ENCODE measurements around the gene ADH5. TPM values are rescaled to one million over a fixed set of nuclear protein-coding genes. Genes with fewer than 3 reads are reported as not detected.

The ADH5 gene
- 102 to 144 TPM (median 103 TPM) in 5 replicates for total RNA-seq (2022; extraction: Qiagen RNA extraction)

GRCh38 chr4:99088481-99089365, at the start of gene ADH5:
Gene ADH5 (minus strand): TSS chr4:99088788. CDS start chr4:99088700, 88 bp downstream.

Other genes with a start within 250 kb of the ADH5 start
- gene EIF4E, start 159.7 kb downstream of the ADH5 start, total RNA-seq (2022; extraction: Qiagen RNA extraction) = 64.3 to 146 TPM (median 70.2 TPM) in 5 replicates
- gene METAP1, start 93.1 kb downstream of the ADH5 start, total RNA-seq (2022; extraction: Qiagen RNA extraction) = 41.6 to 62.0 TPM (median 49.0 TPM) in 5 replicates
- gene ADH4, start 55.5 kb upstream of the ADH5 start, total RNA-seq (2022; extraction: Qiagen RNA extraction) = not detected in 5 replicates
- 0.05 to 0.13 TPM in 2 of 5 replicates, not detected in the others for gene ADH6, start 130.5 kb upstream of the ADH5 start, total RNA-seq (2022; extraction: Qiagen RNA extraction)
- gene ADH1A, start 202.2 kb upstream of the ADH5 start, total RNA-seq (2022; extraction: Qiagen RNA extraction) = not detected in 5 replicates
- gene ADH1B, start 232.6 kb upstream of the ADH5 start, total RNA-seq (2022; extraction: Qiagen RNA extraction) = not detected in 5 replicates

Measured in A549 treated with AZD2906 at 1 μM for 4 hours (cell line).